Regular cardiac myocyte (primary cell): ENCODE data around the gene HS3ST1. TPM values are rescaled to one million over a fixed set of nuclear protein-coding genes. Genes with fewer than 3 reads are reported as not detected.

ENCODE experiments used
- total RNA-seq: library from RNA; depleted of rRNA; stranded (reverse); fragments of >200 nt; gene quantifications from 2 replicates; pipeline ENCODE4 v1.2.3, GENCODE V29; 2014

The HS3ST1 gene
- 0.56 and 1.5 TPM in 2 replicates for total RNA-seq

DNA sequence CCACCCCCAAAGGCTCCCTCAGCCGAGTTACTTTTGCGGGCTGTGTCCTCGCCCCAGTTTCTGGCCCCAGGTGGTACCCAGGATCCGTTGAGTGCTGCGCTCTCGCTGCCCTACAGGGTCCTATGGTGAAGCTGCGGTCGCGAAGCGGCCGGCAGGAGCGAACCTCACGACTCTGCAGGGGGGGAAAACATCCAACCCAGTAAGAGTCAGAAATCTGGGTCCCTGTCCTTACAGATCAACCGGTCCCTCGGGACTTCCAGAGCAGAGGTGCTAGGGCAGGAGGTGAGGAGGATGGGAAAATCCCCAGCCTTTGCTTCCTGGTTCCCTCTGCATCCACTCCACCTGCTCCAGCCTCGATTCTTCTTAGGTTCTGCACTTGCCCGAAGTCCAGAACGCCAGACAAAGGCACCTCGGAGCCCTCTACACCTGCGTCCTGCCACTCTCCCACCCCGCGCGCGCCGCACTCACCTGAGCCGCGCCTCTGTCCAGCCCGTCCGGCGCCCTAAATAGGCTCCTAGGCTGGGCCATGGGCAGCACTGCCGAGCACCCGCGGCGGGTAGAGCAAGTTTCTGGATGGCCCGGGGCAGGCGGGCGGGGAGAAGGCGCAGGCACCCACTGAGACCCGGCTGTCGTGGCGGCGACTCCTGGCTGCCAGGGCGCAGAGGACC lies at the start of gene HS3ST1:
TSS of gene HS3ST1 (minus strand) at position 664 of the 668 bp plus-strand sequence. CDS start 28,889 bp downstream, outside the sequence.

